OCI-M2 (cell line): ENCODE measurements around the gene ABCB9.

ENCODE experiments used
- DNase-seq: peaks from one replicate; lab custom pipeline; 2025; ENCODE audit not compliant: unreplicated experiment; lab: John Stamatoyannopoulos, UW

The ABCB9 gene

GRCh38 chr12:122994781-122995502 lies 28.7 kb upstream of the ABCB9 start:
- no peak for DNase-seq

GRCh38 chr12:122994140-122994675 lies 27.9 kb upstream of the ABCB9 start:
- DNase-seq, result no peak

GRCh38 chr12:122992386-122992785 lies 26.1 kb upstream of the ABCB9 start:
- no peak for DNase-seq

- DNase-seq, result no peak
Observed at GRCh38 chr12:122991623-122992275, 25.5 kb upstream of the ABCB9 start.

- DNase-seq, result no peak
Observed at GRCh38 chr12:122990961-122991622, 24.8 kb upstream of the ABCB9 start.

GRCh38 chr12:122990561-122990960 lies 24.3 kb upstream of the ABCB9 start:
- no peak for DNase-seq

GRCh38 chr12:122989874-122990419 lies 23.7 kb upstream of the ABCB9 start:
- no peak for DNase-seq

GRCh38 chr12:122989225-122989839 lies 23.1 kb upstream of the ABCB9 start:
- no peak for DNase-seq

- no peak for DNase-seq
Observed at GRCh38 chr12:122988612-122989212, 22.4 kb upstream of the ABCB9 start.

- DNase-seq, result no peak
Observed at GRCh38 chr12:122988036-122988435, 21.8 kb upstream of the ABCB9 start.

GRCh38 chr12:122987086-122987951 lies 21.1 kb upstream of the ABCB9 start:
- no peak for DNase-seq

GRCh38 chr12:122986258-122986871 lies 20.1 kb upstream of the ABCB9 start:
- DNase-seq, result no peak

- no peak for DNase-seq
Observed at GRCh38 chr12:122985338-122986257, 19.3 kb upstream of the ABCB9 start.

GRCh38 chr12:122984612-122985337 lies 18.5 kb upstream of the ABCB9 start:
- DNase-seq, result no peak

GRCh38 chr12:122983789-122984515 lies 17.7 kb upstream of the ABCB9 start:
- no peak for DNase-seq

GRCh38 chr12:122982963-122983788 lies 16.9 kb upstream of the ABCB9 start:
- no peak for DNase-seq
